Measurements from ENCODE around the gene PKNOX1.
"Not testable (repeated sequence)": the region's sequence is repeated elsewhere in the genome, so short reads cannot be mapped to it uniquely, and the experiment has no call there.

- not testable (repeated sequence) for TF ChIP-seq CTCF (IDR thresholded peaks at IDR 0.05); POLR2AphosphoS5 (IDR thresholded peaks at IDR 0.05; ENCODE audit: low read depth, low read length); TCF7L2 (IDR thresholded peaks at IDR 0.05; ENCODE audit: low read depth, low read length)
- TF ChIP-seq, protein P1, sequence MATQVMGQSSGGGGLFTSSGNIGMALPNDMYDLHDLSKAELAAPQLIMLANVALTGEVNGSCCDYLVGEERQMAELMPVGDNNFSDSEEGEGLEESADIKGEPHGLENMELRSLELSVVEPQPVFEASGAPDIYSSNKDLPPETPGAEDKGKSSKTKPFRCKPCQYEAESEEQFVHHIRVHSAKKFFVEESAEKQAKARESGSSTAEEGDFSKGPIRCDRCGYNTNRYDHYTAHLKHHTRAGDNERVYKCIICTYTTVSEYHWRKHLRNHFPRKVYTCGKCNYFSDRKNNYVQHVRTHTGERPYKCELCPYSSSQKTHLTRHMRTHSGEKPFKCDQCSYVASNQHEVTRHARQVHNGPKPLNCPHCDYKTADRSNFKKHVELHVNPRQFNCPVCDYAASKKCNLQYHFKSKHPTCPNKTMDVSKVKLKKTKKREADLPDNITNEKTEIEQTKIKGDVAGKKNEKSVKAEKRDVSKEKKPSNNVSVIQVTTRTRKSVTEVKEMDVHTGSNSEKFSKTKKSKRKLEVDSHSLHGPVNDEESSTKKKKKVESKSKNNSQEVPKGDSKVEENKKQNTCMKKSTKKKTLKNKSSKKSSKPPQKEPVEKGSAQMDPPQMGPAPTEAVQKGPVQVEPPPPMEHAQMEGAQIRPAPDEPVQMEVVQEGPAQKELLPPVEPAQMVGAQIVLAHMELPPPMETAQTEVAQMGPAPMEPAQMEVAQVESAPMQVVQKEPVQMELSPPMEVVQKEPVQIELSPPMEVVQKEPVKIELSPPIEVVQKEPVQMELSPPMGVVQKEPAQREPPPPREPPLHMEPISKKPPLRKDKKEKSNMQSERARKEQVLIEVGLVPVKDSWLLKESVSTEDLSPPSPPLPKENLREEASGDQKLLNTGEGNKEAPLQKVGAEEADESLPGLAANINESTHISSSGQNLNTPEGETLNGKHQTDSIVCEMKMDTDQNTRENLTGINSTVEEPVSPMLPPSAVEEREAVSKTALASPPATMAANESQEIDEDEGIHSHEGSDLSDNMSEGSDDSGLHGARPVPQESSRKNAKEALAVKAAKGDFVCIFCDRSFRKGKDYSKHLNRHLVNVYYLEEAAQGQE (IDR thresholded peaks at IDR 0.05; ENCODE audit: insufficient read depth in 1 of 2, low read depth in 2 of 2, low read length in 1 of 2): not testable (repeated sequence)
Observed at GRCh38 chr21:42933137-42933970, 41.0 kb upstream of the PKNOX1 start.

Measured in Panc1 (cell line).